NCI-H2196 (cell line): ENCODE data around the gene GNB1L.
"Not testable (repeated sequence)": the region's sequence is repeated elsewhere in the genome, so short reads cannot be mapped to it uniquely, and the experiment has no call there.

Experiments
- DNase-seq: peaks from one replicate; lab custom pipeline; 2025; ENCODE audit not compliant: unreplicated experiment; lab: John Stamatoyannopoulos, UW

Gene GNB1L

GRCh38 chr22:19799322-19800190 is 55.1 kb downstream of the GNB1L start:
- no peak for DNase-seq

- DNase-seq = no peak
Observed at GRCh38 chr22:19798891-19799293, 55.8 kb downstream of the GNB1L start.

- no peak for DNase-seq
Observed at GRCh38 chr22:19798003-19798665, 56.5 kb downstream of the GNB1L start.

GRCh38 chr22:19797086-19798002 is 57.3 kb downstream of the GNB1L start:
- no peak for DNase-seq

- DNase-seq = no peak
Observed at GRCh38 chr22:19796160-19796559, 58.5 kb downstream of the GNB1L start.

- DNase-seq = no peak
Observed at GRCh38 chr22:19795617-19796008, 59.1 kb downstream of the GNB1L start.

- DNase-seq = no peak
Observed at GRCh38 chr22:19793661-19794310, 60.9 kb downstream of the GNB1L start.

- DNase-seq = no peak
Observed at GRCh38 chr22:19793161-19793560, 61.5 kb downstream of the GNB1L start.

GRCh38 chr22:19792383-19792896 is 62.2 kb downstream of the GNB1L start:
- DNase-seq = not testable (repeated sequence)

GRCh38 chr22:19791894-19792293 is 62.8 kb downstream of the GNB1L start:
- no peak for DNase-seq

GRCh38 chr22:19791243-19791642 is 63.4 kb downstream of the GNB1L start:
- no peak for DNase-seq

- DNase-seq = no peak
Observed at GRCh38 chr22:19789828-19790227, 64.8 kb downstream of the GNB1L start.

GRCh38 chr22:19789406-19789805 is 65.3 kb downstream of the GNB1L start:
- DNase-seq = no peak

- no peak for DNase-seq
Observed at GRCh38 chr22:19788661-19789225, 65.9 kb downstream of the GNB1L start.

- no peak for DNase-seq
Observed at GRCh38 chr22:19787849-19788141, 66.9 kb downstream of the GNB1L start.

- DNase-seq = no peak
Observed at GRCh38 chr22:19786959-19787848, 67.5 kb downstream of the GNB1L start.

GRCh38 chr22:19786264-19786585 is 68.4 kb downstream of the GNB1L start:
- no peak for DNase-seq

GRCh38 chr22:19785461-19786263 is 69.0 kb downstream of the GNB1L start:
- DNase-seq = no peak
